GM13977 (cell line): ENCODE results near the gene DHFR.
A peak's percentile ranks its signal among the peaks of the same experiment; 100 is the strongest.

Experiments used
- DNase-seq: peaks from one replicate; pipeline ENCODE4 v3.0.0; 2012; ENCODE audit warnings: low spot score
- CTCF ChIP-seq: IDR thresholded peaks from 2 replicates; pipeline ENCODE4 v1.5.1; 2012; ENCODE audit warnings: mild to moderate bottlenecking, control low read depth; ENCODE audit not compliant: insufficient read depth; ENCODE audit errors: extremely low read depth, missing control alignments
- in situ Hi-C: fragments of 300-500 bp; cut with MboI; formaldehyde crosslinking; loops from one replicate; pipeline ENCODE4 v1.12.0; 2022; ENCODE audit warnings: low sequenced_read_pairs, low pct_unique_long_range_greater_than_20kb, mixed read lengths, inconsistent platforms; ENCODE audit not compliant: unreplicated experiment

Gene DHFR

GRCh38 chr5:80654391-80655230 lies at the start of gene DHFR, which contains the start of gene MSH3:
TSS of gene DHFR (minus strand) at chr5:80654983. CDS start at chr5:80654489, 494 bp downstream.
TSS of gene MSH3 (plus strand) at chr5:80654652. CDS start at chr5:80654728, 76 bp downstream.
- no peak for TF ChIP-seq CTCF
- DNase-seq: peak; percentile 95
- in situ Hi-C loops: loop anchor here (25.0 kb wide), 1 partner anchor 567 kb away; no protein-coding TSS in a partner anchor

GRCh38 chr5:80704221-80704620 lies 49.4 kb upstream of the DHFR start:
- TF ChIP-seq CTCF: no peak
- DNase-seq: no peak
- in situ Hi-C loops: no loop called here

- TF ChIP-seq CTCF: no peak
- DNase-seq: no peak
- in situ Hi-C loops: no loop called here
Observed at GRCh38 chr5:80703747-80704146, 49.0 kb upstream of the DHFR start.

- in situ Hi-C loops: no loop called here
- no peak for TF ChIP-seq CTCF
- DNase-seq: no peak
Observed at GRCh38 chr5:80703291-80703690, 48.5 kb upstream of the DHFR start.

GRCh38 chr5:80701597-80701996 lies 46.8 kb upstream of the DHFR start:
- DNase-seq: no peak
- no peak for TF ChIP-seq CTCF
- in situ Hi-C loops: no loop called here

GRCh38 chr5:80698369-80698768 lies 43.6 kb upstream of the DHFR start:
- no peak for TF ChIP-seq CTCF
- in situ Hi-C loops: loop anchor here (25.0 kb wide), 1 partner anchor 489 kb away; no protein-coding TSS in a partner anchor
- no peak for DNase-seq
